Fibroblast of the conjunctiva (primary cell): ENCODE results near the gene BMF.
"Not testable (repeated sequence)": the region's sequence is repeated elsewhere in the genome, so short reads cannot be mapped to it uniquely, and the experiment has no call there.

ENCODE experiments used
- DNase-seq: peaks from one replicate; pipeline ENCODE4 v3.0.0-alpha.2; 2010; ENCODE audit warnings: low read depth

The BMF gene

DNA sequence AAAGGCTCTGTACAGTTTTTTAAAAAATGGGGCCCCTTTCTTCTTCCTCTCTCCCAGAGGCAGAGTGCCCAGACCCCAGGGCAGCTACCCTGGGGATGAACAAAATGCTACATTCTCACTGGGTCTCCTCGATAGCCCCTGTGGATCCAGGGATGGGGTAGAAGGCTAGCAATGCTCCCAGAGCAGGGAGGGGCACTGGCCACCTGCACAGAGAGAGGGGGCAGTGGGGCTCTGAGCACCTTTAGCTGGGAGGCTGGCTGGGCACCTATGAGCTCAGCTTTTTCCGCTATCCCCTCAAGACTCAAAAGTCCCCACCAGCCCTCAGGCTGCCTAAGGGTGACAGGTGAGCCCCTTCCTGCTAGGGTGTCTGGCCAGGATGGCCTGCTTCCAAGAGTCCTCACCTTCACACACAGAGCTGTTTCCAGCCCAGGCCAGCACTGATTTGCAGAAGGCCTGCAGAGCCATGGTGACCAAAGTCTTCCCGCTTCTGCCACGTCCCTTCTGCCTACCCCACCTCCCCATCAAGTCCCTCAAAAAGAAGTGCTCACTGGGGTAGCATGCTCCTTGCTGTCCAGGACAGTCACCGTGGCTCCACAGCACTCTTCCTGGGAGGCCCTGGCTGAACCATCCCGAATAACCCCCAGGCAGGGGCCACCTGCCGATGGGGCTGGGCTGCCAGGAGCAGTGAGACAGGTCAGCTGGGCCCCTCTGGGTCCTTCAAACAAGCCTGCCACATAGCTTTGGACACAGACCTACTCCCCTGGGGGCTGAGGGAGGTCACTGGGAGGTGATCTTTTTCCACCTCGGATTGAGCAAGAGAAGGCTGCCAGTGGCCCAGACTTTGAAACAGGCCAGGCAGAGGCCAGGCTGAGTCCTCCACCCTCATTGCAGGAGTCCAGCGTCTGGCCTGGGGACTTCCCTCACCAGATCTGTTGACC lies 20.4 kb downstream of the BMF start:
- no peak for DNase-seq

GRCh38 chr15:40087068-40087810 lies 21.4 kb downstream of the BMF start:
- DNase-seq, result no peak

DNA sequence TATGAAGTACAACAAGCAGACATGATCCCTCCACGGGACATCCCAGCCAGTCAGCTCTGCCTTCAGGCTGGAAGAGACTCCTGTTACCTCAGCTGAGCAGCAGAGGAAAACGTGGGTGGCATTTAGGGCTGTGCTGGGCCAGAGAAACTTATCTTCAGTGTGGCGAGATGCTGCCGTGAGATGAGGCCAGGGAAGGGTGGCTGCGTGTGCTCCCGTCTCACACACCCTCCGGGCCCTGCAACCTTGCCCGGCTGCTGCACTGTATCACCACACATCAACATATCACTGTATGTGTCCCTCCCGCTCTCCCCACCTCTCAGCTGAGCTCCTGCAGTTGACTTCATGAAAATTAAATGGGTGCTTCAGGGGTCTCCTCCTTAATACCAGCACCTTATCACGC lies 23.4 kb downstream of the BMF start:
- DNase-seq, result no peak

GRCh38 chr15:40084650-40085049 lies 24.0 kb downstream of the BMF start:
- DNase-seq, result no peak

- no peak for DNase-seq
Observed at GRCh38 chr15:40082195-40082883, 26.3 kb downstream of the BMF start.

- peak; percentile 52 for DNase-seq
Observed at GRCh38 chr15:40081691-40082194, 26.9 kb downstream of the BMF start.

GRCh38 chr15:40080847-40081246 lies 27.8 kb downstream of the BMF start:
- no peak for DNase-seq

- no peak for DNase-seq
Observed at GRCh38 chr15:40080104-40080503, 28.6 kb downstream of the BMF start.

- DNase-seq, result no peak
Observed at GRCh38 chr15:40079456-40079855, 29.2 kb downstream of the BMF start.

DNA sequence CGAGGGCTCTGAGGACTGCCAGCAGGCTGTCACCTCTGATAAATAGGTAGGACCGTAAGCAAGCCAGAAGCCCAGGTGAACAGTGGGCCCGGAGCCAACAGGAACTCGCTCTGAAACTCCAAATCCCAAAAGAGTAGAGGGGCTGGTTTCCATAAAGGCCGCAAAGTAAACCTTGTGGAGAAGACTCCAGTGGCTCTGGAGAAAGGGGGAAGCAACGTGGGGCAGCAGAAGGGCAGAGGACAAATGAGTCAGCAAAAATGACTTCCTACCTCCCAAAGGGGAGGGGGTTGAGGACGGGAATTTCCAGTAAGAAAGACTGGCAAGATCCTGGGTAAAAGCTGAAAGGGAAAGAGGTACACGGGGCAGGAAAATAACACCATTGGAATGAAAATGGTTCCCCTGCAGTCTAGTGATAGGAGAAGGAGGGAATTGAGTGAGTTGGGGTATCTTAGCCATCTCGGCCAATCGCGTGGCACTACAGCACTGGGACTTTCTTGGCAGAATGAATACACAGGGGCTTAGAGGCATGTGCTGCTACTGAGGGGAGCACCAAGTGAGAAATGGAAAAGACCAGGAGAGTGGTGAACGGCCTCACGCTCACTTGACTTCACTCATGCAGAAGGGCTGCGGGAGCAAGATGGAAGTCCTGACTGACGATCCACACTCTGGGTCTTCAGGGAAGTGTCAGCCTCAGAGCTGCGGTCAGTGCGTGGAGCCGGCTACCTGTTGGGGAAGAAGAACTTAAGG lies 33.2 kb downstream of the BMF start:
- no peak for DNase-seq

DNA sequence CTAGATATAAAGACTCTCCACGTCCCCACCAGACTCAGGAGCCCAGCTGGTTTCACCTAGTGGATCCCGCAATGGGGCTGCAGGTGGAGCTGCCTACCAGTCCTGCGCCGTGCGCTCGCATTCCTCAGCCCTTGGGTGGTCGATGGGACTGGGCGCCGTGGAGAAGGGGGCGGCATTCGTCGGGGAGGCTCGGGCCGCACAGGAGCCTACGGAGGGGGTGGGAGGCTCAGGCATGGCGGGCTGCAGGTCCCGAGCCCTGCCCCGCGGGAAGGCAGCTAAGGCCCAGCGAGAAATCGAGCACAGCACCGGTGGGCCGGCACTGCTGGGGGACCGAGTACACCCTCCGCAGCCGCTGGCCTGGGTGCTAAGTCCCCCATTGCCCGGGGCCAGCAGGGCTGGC lies 34.0 kb downstream of the BMF start:
- DNase-seq, result not testable (repeated sequence)

GRCh38 chr15:40073716-40074490 lies 34.8 kb downstream of the BMF start:
- not testable (repeated sequence) for DNase-seq

GRCh38 chr15:40072216-40072990 lies 36.3 kb downstream of the BMF start:
- no peak for DNase-seq

DNA sequence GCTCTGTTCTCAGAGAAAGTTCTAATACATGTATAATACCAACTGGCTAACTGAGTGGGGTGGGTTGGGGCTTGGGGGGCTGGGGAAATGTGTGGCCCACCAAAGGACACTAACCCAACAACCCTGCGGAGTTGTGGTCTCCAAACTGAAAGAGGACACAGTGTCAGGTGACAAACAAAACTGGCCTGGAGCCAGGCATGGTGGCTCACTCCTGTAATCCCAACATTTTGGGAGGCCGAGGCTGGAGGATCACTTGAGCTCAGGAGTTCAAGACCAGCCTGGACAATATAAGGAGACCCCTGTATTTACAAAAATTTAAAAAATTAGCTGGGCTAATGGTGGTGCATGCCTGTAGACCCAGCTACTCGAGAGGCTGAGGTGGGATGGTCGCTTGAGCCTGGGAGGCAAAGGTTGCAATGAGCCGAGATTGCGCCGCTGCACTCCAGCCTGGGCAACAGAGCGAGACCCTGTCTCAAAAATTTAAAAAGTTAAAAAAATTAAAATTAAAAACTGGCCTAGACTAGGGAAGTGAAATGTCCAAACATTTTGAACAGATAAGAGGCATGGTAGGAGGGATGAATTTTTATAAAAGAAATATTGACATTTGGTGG lies 38.0 kb downstream of the BMF start:
- no peak for DNase-seq

GRCh38 chr15:40070166-40070557 lies 38.5 kb downstream of the BMF start:
- DNase-seq, result no peak

GRCh38 chr15:40069178-40070165 lies 39.2 kb downstream of the BMF start:
- peak; percentile 65 for DNase-seq

- no peak for DNase-seq
Observed at GRCh38 chr15:40067921-40068624, 40.6 kb downstream of the BMF start.

GRCh38 chr15:40066589-40066988 lies 42.1 kb downstream of the BMF start:
- no peak for DNase-seq
